Muscle of leg (tissue), 16 donors: ENCODE results near the gene DHCR24. TPM values are rescaled to one million over a fixed set of nuclear protein-coding genes. Genes with fewer than 3 reads are reported as not detected.
"Not testable (repeated sequence)": the region's sequence is repeated elsewhere in the genome, so short reads cannot be mapped to it uniquely, and the experiment has no call there.

ENCODE experiments used
- DNase-seq: peaks from one replicate; pipeline ENCODE4 v3.0.0; 2013
- H3K27ac ChIP-seq: one replicate; pipeline ENCODE4 v1.5.1; 2013; ENCODE audit warnings: mild to moderate bottlenecking, low read length, control low read depth
- H3K27me3 ChIP-seq: one replicate; pipeline ENCODE4 v1.6.1; 2013; ENCODE audit warnings: low read length; ENCODE audit not compliant: control insufficient read depth, insufficient read depth
- H3K36me3 ChIP-seq: one replicate; pipeline ENCODE4 v1.6.1; 2013; ENCODE audit warnings: low read length; ENCODE audit not compliant: control insufficient read depth, insufficient read depth
- H3K4me1 ChIP-seq: one replicate; pipeline ENCODE4 v1.6.1; 2013; ENCODE audit warnings: low read length; ENCODE audit not compliant: control insufficient read depth, insufficient read depth
- H3K4me3 ChIP-seq: one replicate; pipeline ENCODE4 v1.5.1; 2013; ENCODE audit warnings: low read length, control low read depth
- H3K9me3 ChIP-seq: replicated peaks from 2 replicates; pipeline ENCODE4 v1.6.1; 2013; ENCODE audit warnings: low read depth, low read length; ENCODE audit not compliant: control insufficient read depth
- WGBS: methylation state at CpG from one replicate; pipeline ENCODE4 v1.1.5; 2013; ENCODE audit warnings: missing lambda C conversion rate; ENCODE audit not compliant: insufficient coverage; 5-methylcytosine and 5-hydroxymethylcytosine counted together
- long read RNA-seq, 11 donors: transcript quantifications; one replicate each; lab custom pipeline, GENCODE V29; 2026
- polyA plus RNA-seq, 8 donors: library from polyadenylated mRNA; unstranded; fragments of 120-200 nt; gene quantifications; one replicate each; pipeline versions ENCODE4 v1.2.1 to v1.2.3, GENCODE V29; 2013; ENCODE audit warnings: inconsistent platforms in 1 of 8, low replicate concordance in 1 of 8; ENCODE audit not compliant: insufficient read length in 8 of 8, insufficient read depth in 1 of 8
- total RNA-seq: library from RNA; stranded (reverse); fragments of 120-200 nt; gene quantifications from one replicate; pipeline ENCODE4 v1.2.4, GENCODE V29; 2013

Gene DHCR24
- total RNA-seq, result 12.2 TPM
- 10 to 100 TPM; 17.7 to 32.7 (median 24.5) TPM for polyA plus RNA-seq
- long read RNA-seq, donor 1, full-length matches to known transcripts, result 3 of 3 reads
- long read RNA-seq, donor 1, partial matches to known transcripts, result 0 of 3 reads
- long read RNA-seq, donor 1, other reads (novel, unspliced or antisense), result 0 of 3 reads
- long read RNA-seq, donor 2, full-length matches to known transcripts, result 1 of 1 reads
- long read RNA-seq, donor 2, partial matches to known transcripts, result 0 of 1 reads
- long read RNA-seq, donor 2, other reads (novel, unspliced or antisense), result 0 of 1 reads
- long read RNA-seq, donor 3, full-length matches to known transcripts, result 5 of 5 reads
- long read RNA-seq, donor 3, partial matches to known transcripts, result 0 of 5 reads
- long read RNA-seq, donor 3, other reads (novel, unspliced or antisense), result 0 of 5 reads
- long read RNA-seq, donor 4, full-length matches to known transcripts, result 1 of 1 reads
- long read RNA-seq, donor 4, partial matches to known transcripts, result 0 of 1 reads
- long read RNA-seq, donor 4, other reads (novel, unspliced or antisense), result 0 of 1 reads
- long read RNA-seq, donor 5, full-length matches to known transcripts, result 6 of 6 reads
- long read RNA-seq, donor 5, partial matches to known transcripts, result 0 of 6 reads
- long read RNA-seq, donor 5, other reads (novel, unspliced or antisense), result 0 of 6 reads
- long read RNA-seq, donor 6, full-length matches to known transcripts, result 10 of 10 reads
- long read RNA-seq, donor 6, partial matches to known transcripts, result 0 of 10 reads
- long read RNA-seq, donor 6, other reads (novel, unspliced or antisense), result 0 of 10 reads
- long read RNA-seq, donor 7, full-length matches to known transcripts, result 4 of 4 reads
- long read RNA-seq, donor 7, partial matches to known transcripts, result 0 of 4 reads
- long read RNA-seq, donor 7, other reads (novel, unspliced or antisense), result 0 of 4 reads
- long read RNA-seq, donor 8, result 0 reads
- long read RNA-seq, donor 9, full-length matches to known transcripts, result 5 of 5 reads
- long read RNA-seq, donor 9, partial matches to known transcripts, result 0 of 5 reads
- long read RNA-seq, donor 9, other reads (novel, unspliced or antisense), result 0 of 5 reads
- long read RNA-seq, donor 10, full-length matches to known transcripts, result 3 of 9 reads
- long read RNA-seq, donor 10, partial matches to known transcripts, result 6 of 9 reads
- long read RNA-seq, donor 10, other reads (novel, unspliced or antisense), result 0 of 9 reads
- long read RNA-seq, donor 11, full-length matches to known transcripts, result 2 of 2 reads
- long read RNA-seq, donor 11, partial matches to known transcripts, result 0 of 2 reads
- long read RNA-seq, donor 11, other reads (novel, unspliced or antisense), result 0 of 2 reads

DNA sequence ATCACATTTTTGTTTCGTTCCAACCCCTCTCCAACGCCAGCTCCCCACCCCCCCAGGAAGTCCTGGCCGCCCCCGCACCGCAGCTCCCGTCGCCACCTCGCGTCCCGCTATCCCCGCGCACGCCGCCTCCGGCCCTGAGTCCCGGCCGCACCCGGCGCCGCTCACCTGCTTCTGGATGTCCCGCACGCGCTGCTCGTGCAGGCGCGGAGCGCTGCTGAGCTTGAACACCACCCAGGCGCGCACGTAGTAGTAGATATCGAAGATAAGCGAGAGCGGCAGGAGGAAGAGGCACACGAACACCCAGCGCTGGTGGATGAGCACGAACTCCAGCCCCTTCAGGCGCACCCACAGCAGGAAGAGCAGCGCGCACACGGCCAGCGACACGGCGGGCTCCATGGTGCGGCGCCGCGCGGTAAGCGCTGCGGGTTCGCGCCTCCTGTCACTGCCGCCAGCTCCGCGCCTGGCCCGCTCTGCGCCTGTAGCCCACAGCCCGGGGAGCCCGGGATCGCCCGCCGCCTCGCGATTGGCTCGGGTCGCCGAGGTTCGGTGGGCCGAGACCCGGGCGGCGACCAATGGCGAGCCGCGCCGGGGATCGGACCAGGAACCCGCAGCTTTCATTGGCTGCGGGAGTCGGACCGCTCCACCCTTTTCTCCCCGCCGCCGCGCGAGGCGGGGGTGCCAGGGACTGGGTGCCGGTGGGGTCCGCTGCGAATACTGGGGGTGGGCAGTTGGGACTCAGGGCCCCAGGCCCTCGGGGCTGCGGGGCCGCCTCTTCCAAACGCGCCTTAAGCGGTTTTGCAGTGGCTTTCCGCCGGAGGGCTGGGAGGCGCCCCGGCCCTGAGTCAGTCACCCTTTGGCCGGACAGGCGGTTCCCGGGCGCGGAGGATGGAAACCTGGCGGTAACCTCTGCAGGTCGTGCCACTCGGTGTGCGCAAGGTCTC, at the start of gene DHCR24:
TSS of gene DHCR24 (minus strand) at position 472 of the 941 bp plus-strand sequence. CDS start at position 396, 76 bp downstream.
- Histone ChIP-seq H3K4me1 (peaks cover 20% of the 10 kb centered on the region), H3K36me3 (peaks cover 6% of the 10 kb centered on the region), H3K4me3 (peak within 1 kb of the TSS; percentile 79), H3K27ac (no peak within 1 kb of the TSS), H3K9me3 (no peaks in the 10 kb centered on the region), H3K27me3 (peaks cover 3% of the 10 kb centered on the region)
- peak; percentile 94 for DNase-seq
- under 1% methylated on average over 104 of the region's 109 CpGs for WGBS

- H3K27ac ChIP-seq, result no peak overlapping the region
- peaks cover 5% of the 10 kb centered on the region for H3K27me3 ChIP-seq
- H3K36me3 ChIP-seq, result no peaks in the 10 kb centered on the region
- no peak for DNase-seq
- peaks cover 2% of the 10 kb centered on the region for H3K4me1 ChIP-seq
- WGBS, result 85% methylated on average over 2 of the region's 4 CpGs
- H3K9me3 ChIP-seq, result no peaks in the 10 kb centered on the region
- no peak overlapping the region for H3K4me3 ChIP-seq
Measured at GRCh38 chr1:54936791-54937190, 49.8 kb upstream of the DHCR24 start.

GRCh38 chr1:54934869-54935268, 47.9 kb upstream of the DHCR24 start:
- DNase-seq, result peak; percentile 71
- no peak overlapping the region for H3K4me3 ChIP-seq

GRCh38 chr1:54934081-54934480, 47.1 kb upstream of the DHCR24 start:
- not testable (repeated sequence) for H3K4me3 ChIP-seq, H3K4me1 ChIP-seq, DNase-seq, H3K27ac ChIP-seq, H3K27me3 ChIP-seq, H3K9me3 ChIP-seq, H3K36me3 ChIP-seq
- 88% methylated on average over 4 of the region's 6 CpGs for WGBS

More at GRCh38 chr1:54934869-54935268, 47.9 kb upstream of the DHCR24 start:
- H3K36me3 ChIP-seq, result no peaks in the 10 kb centered on the region
- H3K27me3 ChIP-seq, result peaks cover 2% of the 10 kb centered on the region
- H3K27ac ChIP-seq, result no peak overlapping the region
- no peaks in the 10 kb centered on the region for H3K9me3 ChIP-seq
- peaks cover 3% of the 10 kb centered on the region for H3K4me1 ChIP-seq

- Histone ChIP-seq H3K27ac (peak overlapping the region; percentile 20), H3K9me3 (no peaks in the 10 kb centered on the region), H3K36me3 (no peaks in the 10 kb centered on the region), H3K4me3 (no peak overlapping the region), H3K27me3 (no peaks in the 10 kb centered on the region), H3K4me1 (peaks cover 24% of the 10 kb centered on the region)
- WGBS, result no CpG with 5 or more reads among the region's 1 CpG
- peak; percentile 77 for DNase-seq
Measured at GRCh38 chr1:54931275-54931840, 44.4 kb upstream of the DHCR24 start.

- H3K9me3 ChIP-seq, result no peaks in the 10 kb centered on the region
- no peaks in the 10 kb centered on the region for H3K36me3 ChIP-seq
- H3K27ac ChIP-seq, result no peak overlapping the region
- H3K4me1 ChIP-seq, result peaks cover 28% of the 10 kb centered on the region
- DNase-seq, result no peak
- no peaks in the 10 kb centered on the region for H3K27me3 ChIP-seq
- H3K4me3 ChIP-seq, result no peak overlapping the region
Measured at GRCh38 chr1:54929700-54930099, 42.7 kb upstream of the DHCR24 start.

GRCh38 chr1:54928327-54928726, 41.3 kb upstream of the DHCR24 start:
- Histone ChIP-seq H3K9me3 (no peaks in the 10 kb centered on the region), H3K27ac (peak overlapping the region; percentile 84), H3K27me3 (no peaks in the 10 kb centered on the region), H3K36me3 (no peaks in the 10 kb centered on the region), H3K4me1 (peaks cover 28% of the 10 kb centered on the region), H3K4me3 (no peak overlapping the region)
- no peak for DNase-seq
- WGBS, result no CpG with 5 or more reads among the region's 2 CpGs

DNA sequence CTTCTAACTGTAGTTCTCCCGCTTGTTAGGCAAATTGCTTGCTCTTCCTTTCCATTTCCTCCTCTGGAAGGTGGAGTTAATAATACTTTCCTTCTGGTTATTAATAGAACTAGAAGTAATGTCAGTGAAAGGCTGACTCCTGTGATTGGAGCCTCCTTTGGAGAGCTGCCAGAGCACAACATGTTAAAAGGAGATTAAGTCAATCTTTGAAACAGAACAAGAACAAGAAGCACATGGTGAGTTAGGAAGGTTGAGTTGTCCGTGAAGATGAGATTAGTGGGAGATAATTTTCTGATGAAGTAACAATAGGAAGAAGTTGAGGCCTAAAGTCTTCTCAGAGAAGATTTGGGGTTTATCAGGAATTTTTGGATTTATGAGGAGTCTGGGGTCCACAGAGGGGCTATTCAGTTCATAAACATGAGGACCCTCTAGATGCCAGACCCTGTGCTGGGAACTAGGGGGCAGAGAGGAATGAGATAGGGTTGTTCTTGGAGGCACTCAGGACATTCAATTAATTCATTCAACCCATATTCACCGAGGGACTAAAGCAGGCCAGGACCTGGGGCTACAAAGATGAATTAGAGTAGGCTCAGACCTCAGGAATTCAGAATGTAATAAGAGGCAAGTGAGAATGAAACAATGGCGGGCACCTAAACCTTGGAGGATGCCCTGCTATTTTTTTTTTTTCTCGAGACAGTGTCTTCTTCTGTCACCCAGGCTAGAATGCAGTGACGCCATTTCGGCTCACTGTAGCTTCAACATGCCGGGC, 40.7 kb upstream of the DHCR24 start:
- H3K9me3 ChIP-seq, result no peaks in the 10 kb centered on the region
- peaks cover 28% of the 10 kb centered on the region for H3K4me1 ChIP-seq
- H3K4me3 ChIP-seq, result no peak overlapping the region
- DNase-seq, result peak; percentile 86
- H3K27me3 ChIP-seq, result no peaks in the 10 kb centered on the region
- no peaks in the 10 kb centered on the region for H3K36me3 ChIP-seq
- WGBS, result 72% methylated on average over 6 of the region's 8 CpGs
- peak overlapping the region; percentile 84 for H3K27ac ChIP-seq
